Common myeloid progenitor, CD34-positive (primary cell): Measurements from ENCODE around the gene ALK.

ENCODE experiments used
- CTCF ChIA-PET: fragments of 350-600 bp; sonication (Branson Sonifier 250); formaldehyde crosslinking; loops from one replicate; lab custom pipeline; 2021; ENCODE audit warnings: antibody characterized with exemption; lab: Charles Lee
- POLR2A ChIA-PET: fragments of 350-600 bp; sonication (Branson Sonifier 250); formaldehyde crosslinking; loops from one replicate; lab custom pipeline; 2021; ENCODE audit warnings: antibody characterized with exemption; lab: Charles Lee
- DNase-seq, 3 donors: peaks; one replicate each; pipeline versions ENCODE4 v3.0.0 to v3.0.0-alpha.2; 2013
- H3K27ac ChIP-seq, 2 experiments: 1 replicate in 1 of 2; 2 replicates in 1 of 2; pipeline ENCODE4 v1.7.0; 2013; ENCODE audit warnings: inconsistent platforms in 2 of 2, low read length in 2 of 2, mild to moderate bottlenecking in 2 of 2, low read depth in 1 of 2, moderate library complexity in 1 of 2; ENCODE audit not compliant: severe bottlenecking in 2 of 2, insufficient read depth in 1 of 2, poor library complexity in 1 of 2
- H3K27me3 ChIP-seq, 5 experiments: replicated peaks in 2 of 5; 1 replicate in 3 of 5; 2 replicates in 2 of 5; pipeline versions ENCODE4 v1.6.1 to v1.7.0; 2013; ENCODE audit warnings: low read length in 4 of 5, mild to moderate bottlenecking in 2 of 5, moderate library complexity in 2 of 5, inconsistent platforms in 1 of 5; ENCODE audit not compliant: insufficient read depth in 5 of 5, control insufficient read depth in 4 of 5
- H3K36me3 ChIP-seq, 4 experiments: 1 replicate in 2 of 4; 2 replicates in 2 of 4; pipeline versions ENCODE4 v1.6.1 to v1.7.0; 2013; ENCODE audit warnings: low read length in 3 of 4, control low read depth in 1 of 4, mild to moderate bottlenecking in 1 of 4; ENCODE audit not compliant: control insufficient read depth in 4 of 4, insufficient read depth in 4 of 4
- H3K4me1 ChIP-seq, 4 experiments: 1 replicate in 3 of 4; 2 replicates in 1 of 4; pipeline versions ENCODE4 v1.6.1 to v1.7.1; 2013; ENCODE audit warnings: low read length in 3 of 4, mild to moderate bottlenecking in 3 of 4, control low read depth in 1 of 4, inconsistent platforms in 1 of 4, moderate library complexity in 1 of 4; ENCODE audit not compliant: control insufficient read depth in 4 of 4, insufficient read depth in 4 of 4; ENCODE audit errors: control extremely low read depth in 1 of 4
- H3K4me3 ChIP-seq, 7 experiments: 1 replicate in 4 of 7; 2 replicates in 3 of 7; pipeline versions ENCODE4 v1.5.1 to v1.7.0; 2013; ENCODE audit warnings: mild to moderate bottlenecking in 7 of 7, low read length in 6 of 7, moderate library complexity in 6 of 7, inconsistent platforms in 2 of 7, low read depth in 2 of 7, control low read depth in 1 of 7; ENCODE audit not compliant: insufficient read depth in 4 of 7, control insufficient read depth in 1 of 7; ENCODE audit errors: extremely low read depth in 1 of 7
- H3K9me3 ChIP-seq, 5 experiments: 1 replicate in 4 of 5; 2 replicates in 1 of 5; pipeline versions ENCODE4 v1.6.1 to v1.7.1; 2013; ENCODE audit warnings: low read length in 4 of 5, mild to moderate bottlenecking in 2 of 5, inconsistent platforms in 1 of 5, low read depth in 1 of 5, moderate library complexity in 1 of 5; ENCODE audit not compliant: control insufficient read depth in 4 of 5, insufficient read depth in 2 of 5; ENCODE audit errors: control extremely low read depth in 1 of 5
- WGBS: methylation state at CpG from one replicate; pipeline ENCODE4 v1.1.5; 2013; ENCODE audit not compliant: insufficient coverage; 5-methylcytosine and 5-hydroxymethylcytosine counted together

ALK gene

GRCh38 chr2:29650631-29651097, 270.7 kb downstream of the ALK start:
- Histone ChIP-seq H3K4me3 (no peak overlapping the region), H3K27ac (no peak overlapping the region)

DNA sequence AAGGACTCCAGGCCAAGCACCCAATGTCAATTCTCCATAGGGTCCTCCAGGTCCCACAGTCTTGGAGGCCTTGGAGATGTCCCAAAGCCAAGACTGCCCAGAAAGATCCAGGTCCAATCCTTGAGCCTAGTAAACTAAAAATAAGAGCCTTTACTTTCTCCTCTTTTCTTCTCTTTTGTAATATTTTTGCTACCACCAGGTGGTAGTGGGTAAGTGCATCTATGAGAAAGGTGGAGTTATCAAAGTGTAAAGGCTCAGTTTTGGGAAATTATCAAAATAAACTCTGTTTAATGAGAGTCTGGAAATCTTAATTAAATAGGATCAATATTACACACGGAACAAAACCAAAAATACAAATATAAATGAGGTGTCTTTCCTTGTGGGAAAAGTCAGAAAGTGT, 276.4 kb downstream of the ALK start:
- DNase-seq: no peak
- H3K27ac ChIP-seq: no peak overlapping the region
- CTCF ChIA-PET: no interaction called here
- POLR2A ChIA-PET: no interaction called here
- H3K27me3 ChIP-seq: peaks cover 0 to 2% (median 0%) of the 10 kb centered on the region in 5 experiments
- no CpG with 5 or more reads among the region's 1 CpG for WGBS
- peaks cover 0 to 18% (median 4%) of the 10 kb centered on the region in 5 experiments for H3K9me3 ChIP-seq
- H3K4me3 ChIP-seq: no peak overlapping the region
- no peaks in the 10 kb centered on the region for H3K36me3 ChIP-seq
- no peaks in the 10 kb centered on the region for H3K4me1 ChIP-seq

More at GRCh38 chr2:29650631-29651097, 270.7 kb downstream of the ALK start:
- H3K27me3 ChIP-seq: no peaks in the 10 kb centered on the region
- POLR2A ChIA-PET: no interaction called here
- peaks cover 0 to 18% (median 4%) of the 10 kb centered on the region in 5 experiments for H3K9me3 ChIP-seq
- 94% methylated on average over 5 of the region's 8 CpGs for WGBS
- no peaks in the 10 kb centered on the region for H3K4me1 ChIP-seq
- CTCF ChIA-PET: interaction anchor here (0.6 kb wide), 1 partner anchor 77 kb away, joined by 3 read pairs; no protein-coding TSS in a partner anchor
- no peak for DNase-seq
- no peaks in the 10 kb centered on the region for H3K36me3 ChIP-seq

DNA sequence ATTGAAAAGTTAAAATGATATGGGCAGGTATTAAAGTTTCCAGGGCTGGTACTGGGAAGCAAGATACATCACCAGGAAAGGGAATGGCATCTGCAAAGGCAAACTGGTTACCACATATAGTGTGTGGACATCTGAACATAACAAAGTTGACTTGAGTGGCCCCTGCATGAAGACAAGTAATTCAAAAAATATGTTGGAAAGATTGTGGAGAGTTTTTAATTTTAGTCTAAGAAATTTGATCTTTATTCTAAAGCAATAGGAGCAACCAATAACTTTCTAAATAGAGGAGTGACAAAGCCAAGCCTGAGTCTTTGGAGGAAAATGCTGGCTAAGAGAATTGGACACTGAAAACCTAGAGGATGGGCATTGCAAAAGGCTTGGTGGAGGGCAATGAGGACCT, 278.2 kb downstream of the ALK start:
- CTCF ChIA-PET: no interaction called here
- Histone ChIP-seq H3K27ac (no peak overlapping the region), H3K9me3 (peaks cover 0 to 2% (median 0%) of the 10 kb centered on the region in 5 experiments), H3K27me3 (peaks cover 0 to 2% (median 0%) of the 10 kb centered on the region in 5 experiments), H3K4me1 (no peaks in the 10 kb centered on the region), H3K4me3 (no peak overlapping the region), H3K36me3 (no peaks in the 10 kb centered on the region)
- no peak for DNase-seq
- POLR2A ChIA-PET: no interaction called here

GRCh38 chr2:29640360-29640759, 281.0 kb downstream of the ALK start:
- no peak for DNase-seq
- Histone ChIP-seq H3K27ac (no peak overlapping the region), H3K27me3 (peaks cover 0 to 2% (median 0%) of the 10 kb centered on the region in 5 experiments), H3K4me3 (no peak overlapping the region), H3K4me1 (no peaks in the 10 kb centered on the region), H3K9me3 (no peaks in the 10 kb centered on the region), H3K36me3 (no peaks in the 10 kb centered on the region)
- ChIA-PET POLR2A (no interaction called here), CTCF (no interaction called here)
- WGBS: 100% methylated on average over 1 of the region's 5 CpGs

DNA sequence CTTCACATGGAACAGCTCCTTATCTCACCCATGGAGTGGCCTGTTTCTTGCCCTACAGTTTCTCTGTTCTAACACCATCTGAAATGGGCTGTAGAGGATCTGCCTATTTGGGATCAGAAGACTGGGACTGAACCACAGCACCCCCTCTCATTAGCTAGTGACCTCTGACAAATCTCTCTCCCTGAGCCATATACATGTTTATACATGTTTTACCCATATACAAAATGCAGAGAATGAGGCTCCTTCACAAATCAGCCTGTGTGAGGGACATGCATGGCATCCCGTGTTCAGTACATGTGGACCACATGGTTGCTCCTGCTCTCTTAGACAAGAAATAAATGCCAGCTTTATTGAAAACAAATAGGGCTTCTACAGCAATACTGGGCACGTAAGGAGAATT, 282.7 kb downstream of the ALK start:
- DNase-seq: no peak
- CTCF ChIA-PET: no interaction called here
- no peaks in the 10 kb centered on the region for H3K9me3 ChIP-seq
- no peaks in the 10 kb centered on the region for H3K4me1 ChIP-seq
- POLR2A ChIA-PET: interaction anchor here (0.6 kb wide), 1 partner anchor 22 kb away, joined by 3 read pairs; no protein-coding TSS in a partner anchor
- H3K36me3 ChIP-seq: no peaks in the 10 kb centered on the region
- no peak overlapping the region for H3K27ac ChIP-seq
- H3K4me3 ChIP-seq: no peak overlapping the region
- H3K27me3 ChIP-seq: peaks cover 0 to 2% (median 0%) of the 10 kb centered on the region in 5 experiments
- 100% methylated on average over 1 of the region's 2 CpGs for WGBS

- ChIA-PET POLR2A (no interaction called here), CTCF (no interaction called here)
- no peak for DNase-seq
- Histone ChIP-seq H3K36me3 (no peaks in the 10 kb centered on the region), H3K9me3 (no peaks in the 10 kb centered on the region), H3K27ac (no peak overlapping the region), H3K27me3 (no peaks in the 10 kb centered on the region), H3K4me3 (no peak overlapping the region), H3K4me1 (no peaks in the 10 kb centered on the region)
- WGBS: no CpG with 5 or more reads among the region's 1 CpG
These were observed 286.5 kb downstream of the ALK start for GRCh38 chr2:29634916-29635315.

DNA sequence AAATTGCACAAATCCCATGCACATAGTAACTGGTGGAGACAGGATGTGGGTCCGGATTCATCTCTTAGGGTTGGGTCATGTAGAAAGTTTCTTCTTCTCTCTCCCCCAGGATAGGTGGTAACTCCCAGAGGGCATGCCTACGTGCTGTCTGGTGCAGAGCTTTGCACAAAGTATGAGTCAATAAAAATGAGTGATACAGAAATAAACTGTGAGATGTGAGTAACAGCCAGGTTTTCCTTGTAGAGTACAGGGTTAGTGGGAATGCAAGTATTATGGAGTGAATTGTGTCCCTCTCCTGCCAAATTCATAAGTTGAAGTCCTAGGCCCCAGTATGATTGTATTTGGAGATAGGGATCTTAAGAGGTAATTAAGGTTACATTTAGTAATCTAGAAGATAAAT, 289.4 kb downstream of the ALK start:
- H3K27me3 ChIP-seq: no peaks in the 10 kb centered on the region
- H3K9me3 ChIP-seq: no peaks in the 10 kb centered on the region
- no peak overlapping the region for H3K27ac ChIP-seq
- WGBS: 100% methylated on average over 1 of the region's 2 CpGs
- ChIA-PET CTCF (no interaction called here), POLR2A (no interaction called here)
- H3K4me1 ChIP-seq: peaks cover 0 to 6% (median 0%) of the 10 kb centered on the region in 4 experiments
- no peak for DNase-seq
- no peaks in the 10 kb centered on the region for H3K36me3 ChIP-seq
- H3K4me3 ChIP-seq: no peak overlapping the region
